Measurements from ENCODE around the gene MTHFS. TPM values are rescaled to one million over a fixed set of nuclear protein-coding genes. Genes with fewer than 3 reads are reported as not detected.

Gene MTHFS
- total RNA-seq, 3 donors from 2014 or later (not counting 1 experiment from before 2014, with no cell fraction given) = 7.0 to 10.8 (median 10.5) TPM

DNA sequence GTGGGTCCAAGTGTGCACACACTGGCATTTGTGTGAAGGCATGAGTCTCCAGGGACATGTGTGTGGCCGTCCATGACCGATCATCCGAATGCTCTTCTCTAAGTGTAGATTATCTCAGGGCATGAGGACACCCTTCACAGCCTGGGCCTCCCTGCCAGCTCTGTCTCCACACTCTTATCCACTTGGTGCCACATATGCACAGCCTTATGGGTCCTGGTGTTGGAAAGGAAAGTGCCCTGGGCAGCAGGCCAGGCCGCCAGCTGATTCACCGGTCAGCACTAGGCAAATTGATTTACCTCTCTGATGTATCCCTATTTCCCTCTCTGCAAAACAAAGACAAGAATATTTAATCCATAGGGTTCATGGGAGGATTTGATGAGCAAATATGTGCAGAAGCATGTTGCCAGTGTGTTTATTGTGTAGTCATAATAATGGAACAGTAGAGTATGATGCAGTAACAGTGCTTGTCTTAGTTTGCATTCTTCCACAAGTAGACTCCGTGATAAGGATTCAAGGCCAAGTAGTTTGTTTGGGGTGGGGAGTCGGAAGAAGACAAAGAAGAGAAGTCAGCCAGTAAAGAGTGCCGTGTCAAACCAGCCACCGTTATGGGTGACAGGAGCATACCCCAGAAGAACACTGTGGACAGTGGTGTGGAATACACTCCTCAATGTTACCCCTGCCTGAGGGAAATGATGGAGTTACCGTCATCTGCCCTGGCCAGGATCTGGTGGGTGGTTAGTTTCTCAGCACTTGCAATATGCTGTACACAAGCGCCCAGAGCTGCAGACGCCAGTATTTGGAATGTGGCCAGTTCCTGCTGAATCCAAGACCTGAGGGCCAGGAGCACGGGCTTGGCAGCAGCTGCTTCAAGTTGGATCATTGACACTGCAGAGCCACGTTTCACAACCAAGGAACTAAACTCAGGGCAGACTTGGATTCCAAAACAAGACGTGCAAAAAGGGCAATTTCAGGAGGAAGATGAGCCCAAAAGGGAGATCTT, 85.1 kb downstream of the MTHFS start:
- Histone ChIP-seq H3K36me3 (ENCODE audit: control insufficient read depth, insufficient read depth, low read length) (no peaks in the 10 kb centered on the region), H3K9me3 (ENCODE audit: control insufficient read depth, insufficient read depth, low read length) (no peaks in the 10 kb centered on the region), H3K4me1 (ENCODE audit: control insufficient read depth, insufficient read depth, low read length) (no peaks in the 10 kb centered on the region), H3K27me3 (ENCODE audit: control insufficient read depth, insufficient read depth, low read length) (no peaks in the 10 kb centered on the region), H3K27ac (ENCODE audit: low read length) (no peak overlapping the region), H3K4me3 (ENCODE audit: low read length) (no peak overlapping the region)
- no peak for TF ChIP-seq CTCF (IDR thresholded peaks at IDR 0.05)
- WGBS (ENCODE audit: insufficient coverage) = 86% methylated on average over 13 of the region's 15 CpGs
- no peak overlapping the region for H3K4me3 Mint-ChIP-seq
- no peak for DNase-seq
- peaks cover 0 to 3% of the 10 kb centered on the region in 2 donors for H3K27me3 Mint-ChIP-seq (ENCODE audit: low read depth in 2 of 2)
- H3K4me1 Mint-ChIP-seq = no peaks in the 10 kb centered on the region
- intact Hi-C loops (cut with micrococcal nuclease) = no loop called here
- no peak overlapping the region for H3K27ac Mint-ChIP-seq
- no peaks in the 10 kb centered on the region for H3K36me3 Mint-ChIP-seq
- ATAC-seq = no peak
- H3K9me3 Mint-ChIP-seq = no peaks in the 10 kb centered on the region

DNA sequence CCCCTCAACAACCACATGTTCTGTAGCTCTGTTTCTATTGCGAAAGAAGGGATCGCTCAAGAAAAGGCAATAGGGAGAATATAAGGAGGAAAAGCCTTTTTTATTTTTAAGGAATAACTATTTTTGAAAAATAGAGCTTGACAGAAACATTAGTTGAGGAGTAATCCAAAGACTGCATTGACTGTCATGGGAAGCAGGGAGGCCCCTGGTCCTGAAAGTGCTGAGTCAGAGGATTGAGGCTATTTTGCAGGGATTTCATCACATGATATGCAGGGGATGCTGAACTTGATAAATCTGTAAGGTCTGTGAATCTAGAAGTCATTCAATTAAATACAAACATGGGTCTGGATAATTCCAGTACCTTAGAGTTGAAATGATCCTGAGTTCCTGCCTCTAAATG, 92.0 kb downstream of the MTHFS start:
- Histone ChIP-seq H3K27ac (ENCODE audit: low read length) (no peak overlapping the region), H3K9me3 (ENCODE audit: control insufficient read depth, insufficient read depth, low read length) (no peaks in the 10 kb centered on the region), H3K36me3 (ENCODE audit: control insufficient read depth, insufficient read depth, low read length) (no peaks in the 10 kb centered on the region), H3K4me1 (ENCODE audit: control insufficient read depth, insufficient read depth, low read length) (no peaks in the 10 kb centered on the region), H3K4me3 (ENCODE audit: low read length) (no peak overlapping the region), H3K27me3 (ENCODE audit: control insufficient read depth, insufficient read depth, low read length) (no peaks in the 10 kb centered on the region)
- ATAC-seq (no peak), DNase-seq (no peak)
- H3K9me3 Mint-ChIP-seq = no peaks in the 10 kb centered on the region
- no peaks in the 10 kb centered on the region for H3K27me3 Mint-ChIP-seq (ENCODE audit: low read depth in 2 of 2)
- intact Hi-C loops (cut with micrococcal nuclease) = no loop called here
- H3K27ac Mint-ChIP-seq = no peak overlapping the region
- no peaks in the 10 kb centered on the region for H3K4me1 Mint-ChIP-seq
- WGBS (ENCODE audit: insufficient coverage) = 80% methylated on average over 1 of the region's 2 CpGs
- no peak overlapping the region for H3K4me3 Mint-ChIP-seq
- TF ChIP-seq CTCF (IDR thresholded peaks at IDR 0.05) = no peak
- no peaks in the 10 kb centered on the region for H3K36me3 Mint-ChIP-seq

GRCh38 chr15:79798311-79798710, 98.5 kb downstream of the MTHFS start:
- 80% methylated on average over 2 of the region's 2 CpGs for WGBS (ENCODE audit: insufficient coverage)
- H3K9me3 Mint-ChIP-seq = no peaks in the 10 kb centered on the region
- no peak overlapping the region for H3K4me3 Mint-ChIP-seq
- H3K4me3 ChIP-seq (ENCODE audit: low read length) = no peak overlapping the region
- DNase-seq = no peak
- H3K27ac ChIP-seq (ENCODE audit: low read length) = no peak overlapping the region
- H3K27me3 Mint-ChIP-seq (ENCODE audit: low read depth in 2 of 2) = no peaks in the 10 kb centered on the region
- no peak overlapping the region for H3K27ac Mint-ChIP-seq
- H3K4me1 ChIP-seq (ENCODE audit: control insufficient read depth, insufficient read depth, low read length) = no peaks in the 10 kb centered on the region
- no peaks in the 10 kb centered on the region for H3K36me3 ChIP-seq (ENCODE audit: control insufficient read depth, insufficient read depth, low read length)
- intact Hi-C loops (cut with micrococcal nuclease) = no loop called here
- no peaks in the 10 kb centered on the region for H3K36me3 Mint-ChIP-seq
- peak in 1 of 3 donors; percentile 24 for ATAC-seq
- no peaks in the 10 kb centered on the region for H3K9me3 ChIP-seq (ENCODE audit: control insufficient read depth, insufficient read depth, low read length)
- no peaks in the 10 kb centered on the region for H3K27me3 ChIP-seq (ENCODE audit: control insufficient read depth, insufficient read depth, low read length)
- H3K4me1 Mint-ChIP-seq = no peaks in the 10 kb centered on the region
- no peak for TF ChIP-seq CTCF (IDR thresholded peaks at IDR 0.05)

Other genes with a start within 250 kb of the MTHFS start
- gene BCL2A1, start 74.2 kb upstream of the MTHFS start, total RNA-seq = 10 to 100 TPM; 16.5 to 61.3 (median 42.2) TPM
- gene ZFAND6, start 162.7 kb upstream of the MTHFS start, total RNA-seq = 100 to 1,000 TPM; 145 to 150 (median 148) TPM